ENCODE results near the gene ADARB1. TPM values are rescaled to one million over a fixed set of nuclear protein-coding genes. Genes with fewer than 3 reads are reported as not detected.

The ADARB1 gene
- total and polyA plus RNA-seq, 2 of the 8 experiments (the other 6 are each of a cell fraction or from before 2014, with no cell fraction given), result 4.7 to 14.9 TPM

- 93% methylated on average over 5 of the region's 5 CpGs; no CpG with 5 or more reads in 1 of the 2 experiments for WGBS, 2 experiments (ENCODE audit: extremely low coverage in 1 of 2, insufficient coverage in 1 of 2, insufficient read length in 1 of 2, insufficient replicate concordance in 2 of 2, low coverage in 1 of 2, low lambda C conversion rate in 2 of 2, missing lambda C conversion rate in 1 of 2)
- H3K56ac ChIP-seq (replicated peaks; ENCODE audit: insufficient read length, low read depth, low read length), result no peak overlapping the region
- H3K14ac ChIP-seq (ENCODE audit: insufficient read length), result no peak overlapping the region
- H4K8ac ChIP-seq (ENCODE audit: extremely low read depth, insufficient read depth, low read length), result no peak overlapping the region
- H3K9me3 ChIP-seq (ENCODE audit: insufficient read depth in 2 of 2, low read depth in 1 of 2, low read length in 1 of 2), result no peaks in the 10 kb centered on the region
- H2AK5ac ChIP-seq (ENCODE audit: low read depth, low read length), result no peak overlapping the region
- H3K4me2 ChIP-seq (ENCODE audit: insufficient read depth in 1 of 2, low read depth in 2 of 2, low read length in 2 of 2), result no peak overlapping the region
- H3K4me1 ChIP-seq (replicated peaks in 1 of 4; ENCODE audit: control insufficient read depth in 3 of 4, insufficient read depth in 4 of 4, low read length in 3 of 4), result no peaks in the 10 kb centered on the region; a peak in 1 of 7 replicates
- H4K91ac ChIP-seq (replicated peaks; ENCODE audit: insufficient read length, low read length), result no peak overlapping the region
- DNase-seq (ENCODE audit: low read depth in 1 of 2, low spot score in 2 of 2) (peak in 1 of 2 experiments; percentile 35), FAIRE-seq (no peak)
- H4K20me1 ChIP-seq (replicated peaks in 1 of 2; ENCODE audit: control insufficient read depth in 1 of 2, insufficient read depth in 2 of 2, low read length in 2 of 2), result no peaks in the 10 kb centered on the region
- no peak overlapping the region for H2BK5ac ChIP-seq (ENCODE audit: low read depth, low read length)
- H3K79me2 ChIP-seq (ENCODE audit: control insufficient read depth in 1 of 2, insufficient read depth in 2 of 2, low read length in 2 of 2), result no peaks in the 10 kb centered on the region
- no peak overlapping the region for H4K5ac ChIP-seq (ENCODE audit: insufficient read length, low read depth, low read length)
- no peak overlapping the region for H3K27ac ChIP-seq (ENCODE audit: low read depth, low read length)
- H3K4ac ChIP-seq (replicated peaks; ENCODE audit: insufficient read length, low read depth, low read length), result no peak overlapping the region
- TF ChIP-seq ZNF274 (IDR thresholded peaks at IDR 0.05; ENCODE audit: borderline replicate concordance, extremely low read depth, low read length), result no peak
- TF ChIP-seq EP300 (IDR thresholded peaks at IDR 0.05; ENCODE audit: borderline replicate concordance in 1 of 2, low read depth in 2 of 2, low read length in 2 of 2), result no peak
- TF ChIP-seq HDAC6 (IDR thresholded peaks at IDR 0.05; ENCODE audit: low read depth, low read length), result no peak
- TF ChIP-seq ATF2 (IDR thresholded peaks at IDR 0.05; ENCODE audit: low read length), result no peak
- TF ChIP-seq JUND (IDR thresholded peaks at IDR 0.05; ENCODE audit: low read length), result no peak
- no peak for TF ChIP-seq EGR1 (IDR thresholded peaks at IDR 0.05; ENCODE audit: borderline replicate concordance, low read depth, low read length)
- TF ChIP-seq SAP30 (IDR thresholded peaks at IDR 0.05; ENCODE audit: insufficient read depth, insufficient replicate concordance, low read length), result no peak
- no peak for TF ChIP-seq E2F6 (IDR thresholded peaks at IDR 0.05)
- no peak overlapping the region for H3K4me3 ChIP-seq (ENCODE audit: extremely low read depth in 1 of 4, insufficient read depth in 2 of 4, low read depth in 3 of 4, low read length in 4 of 4)
- peaks cover 0 to 2% (median 0%) of the 10 kb centered on the region in 4 experiments; a peak in 1 of 7 replicates for H3K27me3 ChIP-seq (replicated peaks in 1 of 4; ENCODE audit: control insufficient read depth in 3 of 4, extremely low read depth in 1 of 4, insufficient read depth in 3 of 4, low read length in 3 of 4)
- POLR2A ChIA-PET (ENCODE audit: partially characterized antibody), result no interaction called here
- no peaks in the 10 kb centered on the region for H3K36me3 ChIP-seq (ENCODE audit: control insufficient read depth in 2 of 4, insufficient read depth in 4 of 4, low read length in 3 of 4)
- H2BK15ac ChIP-seq (ENCODE audit: low read length), result no peak overlapping the region
- H2AFZ ChIP-seq (ENCODE audit: low read length), result no peak overlapping the region
- no peak overlapping the region for H3K23ac ChIP-seq (ENCODE audit: insufficient read length)
- no peak overlapping the region for H3K18ac ChIP-seq (ENCODE audit: extremely low read depth, low read length)
- no peak overlapping the region for H2BK12ac ChIP-seq (ENCODE audit: low read depth, low read length)
- no peaks in the 10 kb centered on the region for H3K79me1 ChIP-seq (ENCODE audit: low read depth, low read length)
- no peak overlapping the region for H2BK120ac ChIP-seq (replicated peaks; ENCODE audit: low read depth, low read length)
- H2BK20ac ChIP-seq (ENCODE audit: low read length), result no peak overlapping the region
- CTCF ChIA-PET (ENCODE audit: partially characterized antibody), result interaction anchor here (1.1 to 3.5 kb wide), 2 partner anchors 11 to 13 kb away, joined by 5 to 47 read pairs; no protein-coding TSS in a partner anchor
- no peaks in the 10 kb centered on the region for H3K23me2 ChIP-seq (ENCODE audit: low read depth, low read length)
- H3K9ac ChIP-seq (replicated peaks in 1 of 4; ENCODE audit: extremely low read depth in 1 of 4, low read depth in 3 of 4, low read length in 3 of 4), result no peak overlapping the region
Measured at GRCh38 chr21:45149021-45149420, 74.6 kb downstream of the ADARB1 start.

All from H1 (cell line).